Myocyte (in vitro differentiated cells): Measurements from ENCODE around the gene DPT. TPM values are rescaled to one million over a fixed set of nuclear protein-coding genes. Genes with fewer than 3 reads are reported as not detected.

ENCODE experiments used
- DNase-seq: peaks from one replicate; pipeline ENCODE4 v3.0.0-alpha.2; 2012; ENCODE audit warnings: low read depth
- total RNA-seq: library from RNA; depleted of rRNA; stranded (reverse); fragments of >200 nt; gene quantifications from 2 replicates; pipeline ENCODE4 v1.2.3, GENCODE V29; 2014

DPT gene
- total RNA-seq, 1 donor from 2014 or later = not detected

GRCh38 chr1:168671782-168672181 lies 57.2 kb downstream of the DPT start:
- no peak for DNase-seq

DNA sequence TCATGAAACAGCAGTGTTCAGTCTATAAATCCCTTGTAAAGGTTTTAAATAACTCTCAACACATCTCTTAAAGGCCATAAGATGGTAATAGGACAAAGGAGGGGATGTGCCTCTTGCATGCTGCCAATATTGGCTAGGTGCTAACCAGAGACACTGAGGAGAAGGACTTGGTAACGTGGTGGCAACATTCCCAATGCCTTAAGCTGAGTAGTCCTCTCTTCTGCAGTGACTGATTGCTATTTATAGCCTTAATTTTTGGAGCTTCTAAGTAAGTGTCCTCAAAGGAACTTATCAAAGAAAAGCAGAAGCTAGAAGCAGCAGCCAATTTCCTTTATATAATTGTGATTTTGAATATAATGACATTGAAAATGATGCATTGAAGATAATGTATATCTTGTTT lies 63.0 kb downstream of the DPT start:
- no peak for DNase-seq

DNA sequence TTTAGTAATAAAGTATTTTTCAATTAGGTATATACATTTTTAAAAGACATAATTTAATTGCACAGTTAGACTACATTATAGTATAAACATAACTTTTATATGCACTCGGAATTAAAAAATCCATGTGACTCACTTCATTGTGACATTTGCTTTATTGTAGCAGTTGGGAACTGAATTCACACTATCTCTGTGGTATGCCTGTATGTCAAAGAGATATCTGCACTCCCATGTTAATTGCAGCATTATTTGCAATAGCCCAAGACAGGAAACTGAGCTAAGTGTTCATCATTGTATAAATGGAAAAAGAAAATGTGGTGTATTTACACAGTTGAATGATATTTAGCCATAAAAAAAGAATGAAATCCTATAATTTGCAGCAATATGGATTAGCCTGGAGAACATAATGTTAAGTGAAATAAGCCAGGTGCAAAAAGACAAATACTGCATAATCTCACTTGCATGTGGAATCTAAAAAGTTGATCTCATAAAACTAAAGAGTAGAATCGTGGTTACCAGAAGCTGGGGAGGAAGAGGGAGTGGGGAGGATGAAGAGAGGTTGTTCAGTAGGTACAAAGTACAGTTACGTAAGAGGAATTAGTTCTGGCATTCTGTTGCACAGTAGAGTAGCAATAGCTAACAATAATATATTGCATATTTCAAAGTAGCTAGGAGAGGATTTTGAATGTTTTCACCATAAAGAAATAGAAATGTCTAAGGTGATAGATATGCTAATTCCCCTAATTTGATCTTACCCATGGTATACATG lies 64.8 kb downstream of the DPT start:
- DNase-seq = no peak

DNA sequence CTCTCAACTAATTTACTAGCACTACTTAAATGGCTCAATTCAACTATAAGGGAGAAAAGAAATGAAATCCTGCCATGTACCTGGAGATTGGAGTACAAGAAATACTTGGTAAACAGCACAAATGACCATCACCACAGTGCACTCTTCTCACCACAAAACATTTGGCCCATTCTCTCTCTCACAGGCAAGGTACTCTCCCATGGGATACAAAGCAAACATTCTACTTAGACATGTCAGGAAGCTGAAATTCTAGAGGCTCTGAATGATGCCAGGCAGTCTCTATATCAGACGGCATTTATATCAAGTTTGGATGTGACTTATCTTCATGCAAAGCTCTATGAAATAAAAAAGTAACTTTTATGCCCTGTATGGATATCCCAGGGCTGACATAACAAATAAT lies 72.5 kb downstream of the DPT start:
- DNase-seq = no peak

GRCh38 chr1:168654198-168654915 lies 74.6 kb downstream of the DPT start:
- no peak for DNase-seq

- no peak for DNase-seq
Observed at GRCh38 chr1:168653567-168653966, 75.4 kb downstream of the DPT start.

- no peak for DNase-seq
Observed at GRCh38 chr1:168645721-168646120, 83.3 kb downstream of the DPT start.

Other genes with a start within 250 kb of the DPT start
- gene XCL2, start 185.2 kb downstream of the DPT start, total RNA-seq = not detected in 2 replicates
- not detected in 2 replicates for gene XCL1, start 152.6 kb downstream of the DPT start, total RNA-seq